ENCODE measurements around the gene PER1. TPM values are rescaled to one million over a fixed set of nuclear protein-coding genes. Genes with fewer than 3 reads are reported as not detected.

The PER1 gene
- total RNA-seq, 1 donor from 2014 or later, result 45.0 TPM

- H3K27ac Mint-ChIP-seq, result no peak overlapping the region
- H3K4me3 Mint-ChIP-seq, result no peak overlapping the region
- ATAC-seq (ENCODE audit: low read depth) (no peak), DNase-seq (no peak)
- intact Hi-C loops (cut with micrococcal nuclease), result no loop called here
- peaks cover 6% of the 10 kb centered on the region for H3K4me1 Mint-ChIP-seq
- ChIA-PET CTCF (interaction anchor here (1.4 to 7.6 kb wide), 4 partner anchors 13 to 46 kb away, joined by 4 to 66 read pairs (median 26); no protein-coding TSS in a partner anchor), POLR2A (interaction anchor here (0.6 kb wide), 1 partner anchor 67 kb away, joined by 3 read pairs; no protein-coding TSS in a partner anchor)
- TF ChIP-seq CTCF (IDR thresholded peaks at IDR 0.05), result no peak
- peaks cover 12% of the 10 kb centered on the region for H3K27me3 Mint-ChIP-seq
- H3K36me3 Mint-ChIP-seq (ENCODE audit: low read depth), result no peaks in the 10 kb centered on the region
- no peaks in the 10 kb centered on the region for H3K9me3 Mint-ChIP-seq
Measured at GRCh38 chr17:8105957-8106398, 46.2 kb downstream of the PER1 start.

GRCh38 chr17:8104911-8105310 lies 47.3 kb downstream of the PER1 start:
- Mint-ChIP-seq H3K27ac (no peak overlapping the region), H3K4me1 (peaks cover 5% of the 10 kb centered on the region), H3K4me3 (no peak overlapping the region), H3K9me3 (no peaks in the 10 kb centered on the region), H3K27me3 (peaks cover 7% of the 10 kb centered on the region), H3K36me3 (ENCODE audit: low read depth) (no peaks in the 10 kb centered on the region)
- no peak for TF ChIP-seq CTCF (IDR thresholded peaks at IDR 0.05)
- ATAC-seq (ENCODE audit: low read depth) (no peak), DNase-seq (no peak)
- ChIA-PET POLR2A (interaction anchor here (0.6 to 1.3 kb wide), 3 partner anchors 11 to 492 kb away, joined by 3 to 7 read pairs (median 6); no protein-coding TSS in a partner anchor), CTCF (interaction anchor here (1.9 to 6.2 kb wide), 2 partner anchors 12 to 14 kb away, joined by 7 to 46 read pairs; no protein-coding TSS in a partner anchor)
- intact Hi-C loops (cut with micrococcal nuclease), result no loop called here

- intact Hi-C loops (cut with micrococcal nuclease), result no loop called here
- Mint-ChIP-seq H3K27ac (no peak overlapping the region), H3K4me3 (no peak overlapping the region), H3K27me3 (peaks cover 7% of the 10 kb centered on the region), H3K36me3 (ENCODE audit: low read depth) (no peaks in the 10 kb centered on the region), H3K4me1 (no peaks in the 10 kb centered on the region), H3K9me3 (no peaks in the 10 kb centered on the region)
- ChIA-PET POLR2A (no interaction called here), CTCF (interaction anchor here (6.2 kb wide), 1 partner anchor 11 kb away, joined by 46 read pairs; no protein-coding TSS in a partner anchor)
- TF ChIP-seq CTCF (IDR thresholded peaks at IDR 0.05), result no peak
- no peak for DNase-seq
- no peak for ATAC-seq (ENCODE audit: low read depth)
Measured at GRCh38 chr17:8103549-8103948, 48.7 kb downstream of the PER1 start.

- CTCF ChIA-PET, result interaction anchor here (0.6 to 1.5 kb wide), 5 partner anchors 9 to 23 kb away, joined by 3 to 6 read pairs (median 3); no protein-coding TSS in a partner anchor
- Mint-ChIP-seq H3K4me1 (no peaks in the 10 kb centered on the region), H3K27ac (no peak overlapping the region), H3K36me3 (ENCODE audit: low read depth) (no peaks in the 10 kb centered on the region), H3K27me3 (peaks cover 4% of the 10 kb centered on the region), H3K4me3 (no peak overlapping the region), H3K9me3 (no peaks in the 10 kb centered on the region)
- intact Hi-C loops (cut with micrococcal nuclease), result no loop called here
- no peak for TF ChIP-seq CTCF (IDR thresholded peaks at IDR 0.05)
- POLR2A ChIA-PET, result interaction anchor here (2.4 kb wide), 1 partner anchor 10 kb away, joined by 12 read pairs; no protein-coding TSS in a partner anchor
- ATAC-seq (ENCODE audit: low read depth), result no peak
- DNase-seq, result no peak
Measured at GRCh38 chr17:8101721-8102120, 50.5 kb downstream of the PER1 start.

GRCh38 chr17:8100763-8101162 lies 51.4 kb downstream of the PER1 start:
- Mint-ChIP-seq H3K9me3 (no peaks in the 10 kb centered on the region), H3K4me1 (no peaks in the 10 kb centered on the region), H3K27ac (no peak overlapping the region), H3K27me3 (peaks cover 3% of the 10 kb centered on the region), H3K36me3 (ENCODE audit: low read depth) (no peaks in the 10 kb centered on the region), H3K4me3 (no peak overlapping the region)
- DNase-seq (no peak), ATAC-seq (ENCODE audit: low read depth) (no peak)
- POLR2A ChIA-PET, result interaction anchor here (0.7 to 2.4 kb wide), 2 partner anchors 9 to 120 kb away, joined by 3 to 12 read pairs; no protein-coding TSS in a partner anchor
- CTCF ChIA-PET, result interaction anchor here (1.3 to 1.5 kb wide), 4 partner anchors 8 to 22 kb away, joined by 3 to 6 read pairs (median 4); no protein-coding TSS in a partner anchor
- intact Hi-C loops (cut with micrococcal nuclease), result no loop called here
- TF ChIP-seq CTCF (IDR thresholded peaks at IDR 0.05), result no peak

All from activated B cell treated with CpG ODN at 0.5 μM for 24 hours (primary cell).